ENCODE measurements around the gene AKT1S1.
A peak's percentile ranks its signal among the peaks of the same experiment; 100 is the strongest.

Gene AKT1S1

GRCh38 chr19:49854378-49855263 lies 22.5 kb downstream of the AKT1S1 start:
- DNase-seq (ENCODE audit: low read depth in 2 of 2) = no peak

GRCh38 chr19:49853852-49854377 lies 23.2 kb downstream of the AKT1S1 start:
- DNase-seq (ENCODE audit: low read depth in 2 of 2) = no peak

DNA sequence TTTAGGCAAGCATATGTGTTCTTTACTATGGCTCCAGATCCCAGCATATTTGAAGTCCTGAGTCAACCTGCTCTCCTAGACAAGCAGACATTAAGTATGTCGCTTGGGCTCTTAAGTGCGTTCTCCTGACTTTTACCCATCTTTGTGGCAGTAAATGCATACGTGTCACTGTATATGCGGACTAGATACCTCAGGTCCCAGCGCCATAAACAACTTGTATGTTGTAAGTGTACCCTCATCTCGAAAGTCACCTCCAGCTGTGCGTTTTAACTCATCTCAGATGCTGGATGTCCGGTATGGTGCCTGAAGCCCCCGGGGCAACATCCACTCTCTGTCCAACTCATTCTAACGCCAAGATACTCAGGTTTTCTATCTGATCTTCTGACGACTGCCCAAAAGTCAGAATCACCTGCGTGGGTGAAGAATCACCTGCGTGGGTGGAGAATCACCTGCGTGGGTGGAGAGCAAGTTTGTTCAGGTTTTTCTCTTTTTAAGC lies 24.5 kb downstream of the AKT1S1 start:
- no peak for DNase-seq (ENCODE audit: low read depth in 2 of 2)

- no peak for DNase-seq (ENCODE audit: low read depth in 2 of 2)
Measured at GRCh38 chr19:49851456-49852259, 25.5 kb downstream of the AKT1S1 start.

- peak; percentile 69 to 76 for DNase-seq (ENCODE audit: low read depth in 2 of 2)
Measured at GRCh38 chr19:49850487-49851342, 26.4 kb downstream of the AKT1S1 start, which contains the start of gene PTOV1. Gene PTOV1, plus strand, starts transcription at chr19:49851159.

DNA sequence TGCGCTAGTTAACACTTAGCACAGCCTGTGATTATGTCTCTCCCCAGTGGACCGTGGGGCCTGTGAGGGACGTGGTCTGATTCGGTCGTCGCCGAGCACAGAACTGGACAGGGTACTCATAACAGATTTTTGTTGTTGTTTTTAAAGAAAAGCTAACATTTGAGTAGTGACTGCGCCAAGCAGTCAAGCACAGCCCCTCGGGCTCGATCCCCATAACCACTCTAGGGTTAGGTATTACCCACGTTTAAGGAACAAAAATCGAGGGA lies 27.0 kb downstream of the AKT1S1 start:
- no peak for DNase-seq (ENCODE audit: low read depth in 2 of 2)

GRCh38 chr19:49849433-49850220 lies 27.5 kb downstream of the AKT1S1 start:
- DNase-seq (ENCODE audit: low read depth in 2 of 2) = no peak

DNA sequence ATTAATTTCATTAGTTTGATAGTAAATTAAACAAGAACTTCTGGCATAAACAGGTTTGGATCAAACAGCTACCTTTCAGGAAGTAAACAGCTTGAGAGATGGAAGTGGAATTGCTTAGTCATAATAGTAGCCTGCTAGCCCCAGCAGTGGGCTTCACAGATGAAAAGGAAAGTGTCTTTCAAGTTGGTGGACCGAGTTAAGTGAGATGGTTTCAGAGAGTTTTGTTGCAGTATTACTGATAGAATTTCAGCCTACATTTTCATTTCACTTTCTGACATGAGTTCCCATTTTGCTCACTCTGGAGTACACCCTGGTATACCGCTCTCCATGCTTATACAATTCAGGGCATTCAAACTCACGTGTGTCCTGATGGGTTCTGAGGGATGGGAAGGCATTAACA lies 28.2 kb downstream of the AKT1S1 start:
- no peak for DNase-seq (ENCODE audit: low read depth in 2 of 2)

DNA sequence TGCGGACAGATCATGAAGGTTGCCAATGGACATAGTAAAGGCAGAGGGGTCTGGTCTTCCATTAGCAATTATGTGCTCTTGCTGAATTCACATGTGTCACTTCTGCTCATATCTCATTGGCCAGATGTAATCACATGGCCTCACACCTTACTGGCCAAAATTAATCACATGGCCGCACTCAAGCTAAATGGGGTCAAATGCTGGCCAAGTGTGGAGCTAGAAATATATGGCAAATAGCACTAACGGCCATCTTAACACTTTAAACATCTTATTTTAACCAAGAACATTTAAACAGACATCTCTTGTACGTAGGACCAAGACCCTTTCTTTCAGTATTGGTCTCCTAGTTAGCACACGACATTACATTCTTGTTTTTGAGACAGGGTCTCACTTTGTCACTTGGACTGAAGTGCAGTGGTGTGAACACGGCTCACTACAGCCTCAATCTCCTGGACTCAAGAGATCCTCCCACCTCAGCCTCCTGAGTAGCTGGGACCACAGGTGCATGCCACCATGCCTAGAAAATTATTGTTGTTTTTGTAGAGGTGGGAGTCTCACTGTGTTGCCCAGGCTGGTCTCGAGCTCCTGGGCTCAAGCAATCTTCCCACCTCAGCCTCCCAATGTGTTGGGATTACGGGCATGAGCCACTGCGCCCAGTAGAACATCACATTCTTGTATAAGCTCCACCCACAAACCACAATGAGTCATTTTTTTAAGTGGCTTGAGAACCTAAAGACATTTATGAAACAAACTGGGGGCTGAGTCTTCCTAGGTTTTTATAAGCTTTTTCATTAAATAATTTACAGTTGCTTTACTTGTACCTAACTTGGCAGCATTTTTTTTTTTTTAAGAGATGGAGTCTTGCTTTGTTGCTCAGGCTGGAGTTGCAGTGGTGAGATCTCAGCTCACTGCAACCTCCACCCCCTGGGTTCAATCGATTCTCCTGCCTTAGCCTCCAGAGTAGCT lies 29.1 kb downstream of the AKT1S1 start:
- DNase-seq (ENCODE audit: low read depth in 2 of 2) = no peak

GRCh38 chr19:49846408-49846807 lies 30.7 kb downstream of the AKT1S1 start:
- no peak for DNase-seq (ENCODE audit: low read depth in 2 of 2)

DNA sequence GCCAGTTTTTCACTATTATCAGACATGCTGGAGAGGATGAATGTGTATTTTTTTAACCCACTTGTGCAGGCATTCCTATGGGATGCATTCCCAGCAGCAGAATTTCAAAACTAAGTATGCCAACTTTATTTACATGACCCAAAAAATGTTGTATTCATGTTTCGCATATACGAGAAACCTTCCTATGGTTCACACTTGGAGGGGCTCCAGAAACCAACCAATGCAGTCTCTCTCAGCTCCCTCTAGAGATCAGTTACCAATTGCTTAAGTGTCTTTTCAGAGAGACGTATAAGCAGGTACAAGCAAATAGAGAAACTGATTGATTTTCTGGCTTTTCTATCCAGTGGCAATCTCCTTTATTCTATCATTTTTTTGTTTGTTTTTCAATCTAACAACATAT lies 31.7 kb downstream of the AKT1S1 start:
- DNase-seq (ENCODE audit: low read depth in 2 of 2) = no peak

DNA sequence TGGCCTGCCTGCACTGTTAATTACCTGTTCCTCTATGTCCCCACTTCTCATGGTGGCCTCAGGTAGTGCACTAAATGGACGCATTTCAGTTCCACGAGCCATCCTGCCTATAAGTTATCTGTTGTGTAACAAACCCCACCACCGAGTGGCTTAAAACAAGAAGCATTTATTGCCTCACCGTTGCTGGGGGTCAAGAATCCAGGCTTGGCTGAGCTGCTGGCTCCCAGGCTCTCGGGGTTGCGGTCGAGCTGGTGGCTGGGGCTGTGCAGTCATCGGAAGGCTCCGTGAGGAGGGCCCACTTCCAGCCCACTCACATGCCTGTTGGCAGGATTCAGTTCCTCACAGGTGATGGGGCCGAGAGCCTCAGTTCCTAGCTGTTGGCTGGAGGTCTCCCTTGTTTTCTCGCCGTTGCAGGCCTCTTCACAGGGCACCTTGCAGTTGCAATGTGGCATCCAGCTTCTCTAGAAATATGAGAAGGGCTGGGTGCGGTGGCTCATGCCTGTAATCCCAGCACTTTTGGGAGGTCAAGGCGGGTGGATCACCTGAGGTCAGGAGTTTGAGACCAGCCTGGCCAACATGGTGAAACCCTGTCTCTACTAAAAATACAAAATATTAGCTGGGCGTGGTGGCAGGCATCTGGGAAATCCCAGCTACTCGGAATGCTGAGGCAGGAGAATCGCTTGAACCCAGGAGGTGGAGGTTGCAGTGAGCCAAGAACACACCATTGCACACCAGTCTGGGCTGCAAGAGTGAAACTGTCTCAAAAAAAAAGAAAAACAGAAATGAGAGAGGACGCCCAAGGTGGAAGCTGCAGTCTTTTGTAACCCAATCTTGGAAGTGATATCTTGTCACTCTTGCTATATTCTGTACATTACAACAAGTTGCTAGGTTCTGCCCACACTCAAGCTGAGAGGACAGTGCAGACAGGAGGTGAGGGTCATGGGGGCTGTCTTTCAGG lies 32.7 kb downstream of the AKT1S1 start:
- DNase-seq (ENCODE audit: low read depth in 2 of 2) = no peak

DNA sequence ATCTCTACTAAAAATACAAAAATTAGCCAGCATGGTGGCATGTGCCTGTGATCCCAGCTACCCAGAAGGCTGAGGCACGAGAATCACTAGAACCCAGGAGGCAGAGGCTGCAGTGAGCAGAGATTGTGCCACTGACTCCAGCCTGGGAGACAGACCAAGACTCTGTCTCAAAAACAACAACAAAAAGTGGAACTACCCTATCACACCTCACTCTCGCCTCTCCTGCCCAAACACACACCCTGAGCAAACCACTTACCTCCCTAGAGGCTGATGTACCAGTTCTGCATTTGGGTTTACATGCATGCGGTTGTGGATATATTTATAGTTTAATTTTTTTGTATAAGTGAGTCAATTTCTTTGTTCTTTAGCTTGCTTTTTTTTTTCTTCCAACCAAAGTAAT lies 33.9 kb downstream of the AKT1S1 start:
- no peak for DNase-seq (ENCODE audit: low read depth in 2 of 2)

- no peak for DNase-seq (ENCODE audit: low read depth in 2 of 2)
Measured at GRCh38 chr19:49840736-49841249, 36.4 kb downstream of the AKT1S1 start.

GRCh38 chr19:49840321-49840720 lies 36.8 kb downstream of the AKT1S1 start:
- no peak for DNase-seq (ENCODE audit: low read depth in 2 of 2)

DNA sequence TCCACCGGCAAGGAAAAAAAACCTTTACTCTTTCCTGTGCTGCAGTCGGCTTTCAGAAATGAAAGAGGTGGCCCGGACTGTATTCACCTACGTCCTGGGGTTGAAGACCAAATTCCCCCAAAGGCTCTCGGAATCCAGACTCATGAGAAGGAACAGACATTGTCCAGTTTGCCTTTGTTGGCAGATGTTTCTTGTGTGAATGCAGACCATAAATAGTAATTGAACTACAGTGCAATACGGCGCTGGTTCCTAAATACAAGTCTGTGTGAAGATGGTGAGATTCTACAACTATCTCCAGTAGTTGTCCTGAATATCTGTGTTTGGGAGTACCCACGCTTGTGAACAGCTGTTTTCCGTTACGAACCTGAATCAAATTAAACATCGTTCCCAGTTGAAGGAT lies 37.4 kb downstream of the AKT1S1 start:
- DNase-seq (ENCODE audit: low read depth in 2 of 2) = no peak

- DNase-seq (ENCODE audit: low read depth in 2 of 2) = no peak
Measured at GRCh38 chr19:49838885-49839588, 38.1 kb downstream of the AKT1S1 start.

DNA sequence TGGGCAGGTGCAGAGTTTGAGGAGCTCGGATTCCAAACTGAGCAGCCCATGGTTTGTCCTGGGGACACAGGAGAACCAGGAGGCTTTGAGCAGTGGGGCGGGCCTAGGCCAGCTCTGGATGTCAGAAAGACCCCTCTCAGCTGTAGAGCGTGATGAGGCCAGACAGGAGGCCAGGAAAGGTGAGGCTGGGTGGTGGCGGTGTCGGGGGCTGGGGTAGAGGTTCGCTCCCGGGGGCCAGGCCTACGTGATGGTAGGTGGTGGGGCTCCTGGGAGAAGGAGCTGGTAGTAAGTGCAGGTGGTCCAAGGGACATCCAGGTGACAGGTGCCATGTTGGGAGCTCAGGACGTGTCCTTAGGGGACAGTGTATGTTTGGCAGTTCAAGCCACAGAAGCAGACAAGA lies 39.7 kb downstream of the AKT1S1 start:
- DNase-seq (ENCODE audit: low read depth in 2 of 2) = no peak

All from activated CD8-positive, alpha-beta memory T cell treated with anti-CD3 and anti-CD28 coated beads for 4 hours (primary cell).